ENCODE results near the gene TTYH3.
"Not testable (repeated sequence)": the region's sequence is repeated elsewhere in the genome, so short reads cannot be mapped to it uniquely, and the experiment has no call there.

TTYH3 gene, protein sequence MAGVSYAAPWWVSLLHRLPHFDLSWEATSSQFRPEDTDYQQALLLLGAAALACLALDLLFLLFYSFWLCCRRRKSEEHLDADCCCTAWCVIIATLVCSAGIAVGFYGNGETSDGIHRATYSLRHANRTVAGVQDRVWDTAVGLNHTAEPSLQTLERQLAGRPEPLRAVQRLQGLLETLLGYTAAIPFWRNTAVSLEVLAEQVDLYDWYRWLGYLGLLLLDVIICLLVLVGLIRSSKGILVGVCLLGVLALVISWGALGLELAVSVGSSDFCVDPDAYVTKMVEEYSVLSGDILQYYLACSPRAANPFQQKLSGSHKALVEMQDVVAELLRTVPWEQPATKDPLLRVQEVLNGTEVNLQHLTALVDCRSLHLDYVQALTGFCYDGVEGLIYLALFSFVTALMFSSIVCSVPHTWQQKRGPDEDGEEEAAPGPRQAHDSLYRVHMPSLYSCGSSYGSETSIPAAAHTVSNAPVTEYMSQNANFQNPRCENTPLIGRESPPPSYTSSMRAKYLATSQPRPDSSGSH

DNA sequence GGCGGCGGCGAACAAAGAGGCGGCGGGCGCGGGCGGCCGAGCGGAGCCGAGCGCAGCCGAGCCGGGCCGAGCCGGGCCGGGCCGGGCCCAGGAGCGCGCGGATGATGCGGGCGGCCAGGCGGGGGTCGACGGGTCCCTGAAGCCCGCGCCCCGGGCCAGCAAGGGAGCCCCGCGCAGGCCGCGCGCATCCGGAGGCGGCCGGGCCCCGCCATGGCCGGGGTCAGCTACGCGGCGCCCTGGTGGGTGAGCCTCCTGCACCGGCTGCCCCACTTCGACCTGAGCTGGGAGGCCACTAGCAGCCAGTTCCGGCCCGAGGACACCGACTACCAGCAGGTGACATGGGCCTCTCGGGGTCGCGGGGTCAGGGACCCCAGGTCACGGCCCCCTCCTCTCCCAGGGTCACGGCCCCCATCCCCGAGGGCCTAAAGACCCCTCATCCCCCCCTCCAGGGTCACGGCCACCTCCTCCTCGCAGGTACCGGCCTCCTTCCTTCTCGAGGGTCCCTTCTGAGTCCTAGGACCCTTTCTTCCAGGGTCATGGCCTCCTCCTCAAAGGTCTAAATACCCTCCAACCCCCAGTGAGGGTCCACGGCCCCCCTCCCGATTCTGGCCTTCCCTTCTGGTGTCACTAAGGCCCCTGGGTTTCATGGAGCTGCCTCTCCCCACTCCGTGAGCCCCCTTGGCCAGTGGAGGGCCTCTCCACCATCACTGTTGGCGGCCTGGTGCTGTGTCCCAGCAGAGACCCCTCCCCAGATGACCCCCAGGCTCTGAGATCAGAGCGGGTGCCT, at the start of gene TTYH3:
TTYH3 (plus strand) TSS at position 41 of the 787 bp plus-strand sequence; CDS start at position 211, 170 bp downstream.
- no peak for DNase-seq

DNA sequence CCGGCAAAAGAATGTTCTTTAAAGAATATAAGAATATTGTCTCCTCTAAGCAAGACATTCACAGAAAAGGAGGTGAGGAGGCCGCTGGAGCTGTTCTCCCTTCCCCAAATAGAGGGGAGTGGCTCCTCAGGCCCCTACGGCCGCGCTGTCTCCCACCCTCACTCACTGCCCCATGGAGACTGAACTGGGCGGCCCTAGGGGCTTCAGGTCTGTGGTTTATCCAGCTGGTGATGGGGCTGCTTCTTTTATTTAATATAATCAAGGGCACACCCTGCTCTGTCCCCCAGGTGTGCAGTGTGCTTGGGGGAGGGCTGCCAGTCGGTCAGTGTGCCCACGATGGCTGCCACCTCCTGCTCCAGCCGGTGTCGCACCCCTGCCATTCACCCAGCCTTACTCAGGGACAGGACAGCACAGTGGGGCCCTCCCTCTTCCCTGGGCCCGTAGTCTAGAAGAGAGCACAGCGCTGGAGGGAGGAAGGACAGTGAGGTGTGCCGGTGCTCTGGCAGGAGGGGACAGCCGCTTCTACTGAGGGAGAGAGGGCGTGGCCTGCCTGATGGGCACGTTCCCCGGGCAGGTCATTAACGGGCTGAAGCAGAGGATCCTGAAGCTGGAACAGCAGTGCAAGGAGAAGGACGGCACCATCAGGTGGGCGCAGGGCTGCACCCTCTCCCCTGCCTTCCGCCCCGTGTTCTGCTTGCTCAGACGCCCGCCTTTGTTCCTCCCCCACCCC, 49.6 kb upstream of the TTYH3 start:
- DNase-seq, result no peak

DNA sequence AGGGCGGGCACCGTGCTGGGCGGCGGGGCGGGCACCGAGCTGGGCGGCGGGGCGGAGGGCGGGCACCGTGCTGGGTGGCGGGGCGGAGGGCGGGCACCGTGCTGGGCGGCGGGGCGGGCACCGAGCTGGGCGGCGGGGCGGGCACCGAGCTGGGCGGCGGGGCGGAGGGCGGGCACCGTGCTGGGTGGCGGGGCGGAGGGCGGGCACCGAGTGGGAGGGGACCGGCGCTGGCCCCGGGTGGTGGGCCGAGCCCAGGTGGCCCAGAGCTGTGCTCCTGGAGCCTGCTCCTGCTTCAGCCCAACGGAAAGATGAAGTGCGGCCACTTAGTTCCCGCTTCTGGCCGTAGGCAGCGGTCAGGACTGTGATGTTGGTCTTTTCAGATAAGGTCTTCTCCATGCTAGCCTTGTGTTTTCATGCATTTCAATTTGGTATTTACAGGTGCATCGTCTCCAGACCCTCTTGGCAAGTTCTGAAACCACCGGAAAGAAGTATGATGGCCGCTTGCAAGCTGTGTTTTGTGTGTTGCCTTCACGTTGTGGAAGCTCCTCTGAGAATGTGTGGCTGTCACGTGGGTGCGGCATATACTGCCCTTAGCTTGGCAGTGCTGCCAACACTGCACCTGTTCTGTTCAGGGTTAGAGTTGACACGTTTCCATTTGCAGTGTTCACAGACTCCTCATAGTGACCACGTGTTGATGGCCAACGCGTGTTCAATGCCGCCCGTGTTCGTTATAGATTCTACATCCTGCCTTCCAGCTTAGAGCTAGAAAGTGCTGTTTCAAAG, 47.8 kb upstream of the TTYH3 start:
- no peak for DNase-seq

- no peak for DNase-seq
Measured at GRCh38 chr7:2585446-2585845, 46.3 kb upstream of the TTYH3 start.

DNA sequence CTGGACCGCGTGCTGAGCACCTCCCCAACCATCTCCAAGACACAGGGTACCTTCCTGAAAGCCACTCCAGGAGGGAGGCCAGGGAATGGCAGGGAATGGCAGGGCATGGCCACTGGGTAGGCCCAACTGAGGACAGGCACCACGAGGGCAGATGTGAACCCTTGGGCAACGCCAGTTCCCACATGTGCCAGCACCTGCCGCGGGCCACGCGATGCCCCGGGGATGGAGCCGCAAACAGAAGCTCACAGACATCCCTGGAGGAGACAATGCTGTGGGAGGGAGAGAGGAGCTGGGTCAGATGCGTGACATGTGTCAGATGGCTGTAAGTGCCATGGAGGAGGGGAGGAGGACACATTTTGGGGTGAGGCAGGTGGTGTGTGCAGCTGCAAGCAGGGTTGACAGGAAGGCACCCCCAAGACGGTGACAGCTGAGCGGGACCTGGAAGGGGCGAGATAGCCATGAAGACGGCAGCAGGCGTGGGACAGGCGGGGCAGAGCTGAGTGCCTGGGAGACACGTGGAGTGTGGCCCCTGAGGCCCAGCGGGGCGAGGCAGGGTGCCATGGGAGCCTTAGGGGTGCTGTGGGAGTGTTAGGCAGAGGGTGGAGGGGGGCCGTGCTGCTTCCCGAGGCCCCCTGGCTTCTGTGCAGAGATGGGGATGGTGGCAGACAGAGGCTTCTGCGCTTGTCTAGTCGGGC, 45.3 kb upstream of the TTYH3 start:
- no peak for DNase-seq

- no peak for DNase-seq
Measured at GRCh38 chr7:2587134-2587533, 44.7 kb upstream of the TTYH3 start.

DNA sequence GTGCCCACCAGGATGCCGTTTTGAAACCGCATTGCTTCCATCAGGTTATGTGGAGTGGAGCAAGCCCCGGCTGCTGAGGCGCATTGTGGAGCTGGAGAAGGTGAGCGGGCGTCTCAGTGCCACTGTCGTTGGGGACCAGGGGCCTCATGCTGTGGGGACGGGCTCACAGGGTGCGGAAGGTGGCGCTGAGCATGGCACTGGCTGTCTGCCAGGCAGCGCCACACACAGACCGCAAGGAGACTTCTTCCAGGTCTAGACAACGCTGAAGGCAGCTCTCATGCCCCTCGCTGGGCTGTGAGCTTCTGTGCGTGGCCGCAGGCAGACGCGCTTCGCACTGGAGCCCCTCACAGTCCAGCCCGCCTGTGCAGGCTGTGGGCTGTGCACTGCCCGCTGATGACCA, 44.0 kb upstream of the TTYH3 start:
- DNase-seq, result no peak

- DNase-seq, result no peak
Measured at GRCh38 chr7:2589341-2589740, 42.4 kb upstream of the TTYH3 start.

DNA sequence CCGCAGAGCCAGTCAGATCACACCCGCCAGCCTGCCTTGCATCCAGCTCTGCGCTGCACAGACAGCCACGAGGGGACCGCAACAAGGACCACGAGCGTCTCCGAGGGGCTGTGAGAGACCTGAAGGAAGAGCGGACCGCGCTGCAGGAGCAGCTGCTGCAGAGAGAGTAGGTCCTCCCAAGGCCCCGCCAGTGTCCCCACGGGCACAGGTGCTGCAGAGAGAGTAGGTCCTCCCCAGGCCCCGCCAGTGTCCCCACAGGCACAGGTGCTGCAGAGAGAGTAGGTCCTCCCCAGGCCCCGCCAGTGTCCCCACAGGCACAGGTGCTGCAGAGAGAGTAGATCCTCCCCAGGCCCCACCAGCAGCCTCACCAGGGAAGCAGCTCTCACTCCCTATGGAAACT, 41.8 kb upstream of the TTYH3 start:
- DNase-seq, result not testable (repeated sequence)

GRCh38 chr7:2592375-2592865, 39.4 kb upstream of the TTYH3 start:
- no peak for DNase-seq

GRCh38 chr7:2593036-2593727, 38.6 kb upstream of the TTYH3 start:
- DNase-seq, result no peak

DNA sequence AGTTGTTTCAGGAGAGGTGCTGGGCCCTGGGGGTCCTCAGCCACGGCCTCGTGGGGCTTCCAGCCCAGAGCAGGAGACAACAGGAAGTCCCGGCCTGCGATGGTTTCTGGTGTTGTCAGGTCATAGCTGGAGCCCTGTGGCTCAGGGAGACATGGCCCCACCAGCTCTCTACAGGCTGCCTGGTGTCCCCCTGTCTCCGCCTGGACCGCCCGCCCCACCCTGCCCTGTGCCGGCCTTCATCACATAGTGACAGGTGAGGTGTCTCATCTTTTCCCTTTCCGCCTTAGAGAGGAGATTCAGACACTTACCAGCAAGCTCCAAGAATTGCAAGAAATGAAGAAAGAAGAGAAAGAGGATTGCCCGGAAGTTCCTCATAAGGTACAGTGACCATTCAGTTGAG, 37.2 kb upstream of the TTYH3 start:
- DNase-seq, result no peak

DNA sequence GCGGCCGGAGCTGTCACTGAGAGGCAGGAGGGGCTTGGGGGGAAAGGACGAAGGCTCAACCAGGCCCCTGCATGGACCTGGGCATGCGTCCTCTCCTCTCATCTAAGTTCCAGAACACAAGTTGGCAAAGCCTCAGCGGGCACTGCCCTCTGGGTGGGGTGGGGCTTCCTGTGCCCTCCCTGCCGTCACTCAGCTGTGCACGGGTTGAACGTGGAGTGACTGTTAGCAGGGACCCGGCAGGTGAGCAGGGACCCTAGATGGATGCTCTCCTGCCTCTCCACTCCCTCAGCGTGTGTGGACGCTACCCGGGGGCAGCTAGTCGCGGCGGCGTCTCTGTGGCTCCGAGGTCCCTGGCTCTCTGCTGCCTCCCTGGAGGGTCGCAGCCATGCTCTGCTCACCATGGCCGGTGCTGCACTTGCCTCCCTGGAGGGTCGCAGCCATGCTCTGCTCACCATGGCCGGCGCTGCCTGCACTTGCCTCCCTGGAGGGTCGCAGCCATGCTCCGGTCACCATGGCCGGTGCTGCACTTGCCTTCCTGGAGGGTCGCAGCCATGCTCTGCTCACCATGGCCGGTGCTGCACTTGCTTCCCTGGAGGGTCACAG, 36.4 kb upstream of the TTYH3 start:
- DNase-seq, result no peak

GRCh38 chr7:2596464-2597272, 35.1 kb upstream of the TTYH3 start:
- DNase-seq, result no peak

DNA sequence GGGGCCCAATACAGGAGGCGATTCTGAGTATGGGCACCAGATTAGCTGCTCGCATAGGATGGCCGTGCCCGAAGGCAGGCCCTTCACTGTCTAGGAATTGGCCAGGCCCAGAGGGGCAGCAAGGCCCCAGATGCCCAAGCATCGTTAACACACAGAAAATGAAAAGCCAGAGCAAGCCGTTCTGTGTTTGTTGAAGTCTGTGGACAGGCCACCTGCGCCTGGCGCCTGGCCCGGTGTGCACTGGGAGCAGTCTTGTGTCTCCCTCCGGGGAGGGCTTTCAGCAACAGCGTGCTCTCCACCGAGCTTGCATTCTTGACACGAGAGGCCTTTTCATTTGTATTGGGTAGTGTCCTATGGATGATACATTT, 34.5 kb upstream of the TTYH3 start:
- DNase-seq, result no peak

DNA sequence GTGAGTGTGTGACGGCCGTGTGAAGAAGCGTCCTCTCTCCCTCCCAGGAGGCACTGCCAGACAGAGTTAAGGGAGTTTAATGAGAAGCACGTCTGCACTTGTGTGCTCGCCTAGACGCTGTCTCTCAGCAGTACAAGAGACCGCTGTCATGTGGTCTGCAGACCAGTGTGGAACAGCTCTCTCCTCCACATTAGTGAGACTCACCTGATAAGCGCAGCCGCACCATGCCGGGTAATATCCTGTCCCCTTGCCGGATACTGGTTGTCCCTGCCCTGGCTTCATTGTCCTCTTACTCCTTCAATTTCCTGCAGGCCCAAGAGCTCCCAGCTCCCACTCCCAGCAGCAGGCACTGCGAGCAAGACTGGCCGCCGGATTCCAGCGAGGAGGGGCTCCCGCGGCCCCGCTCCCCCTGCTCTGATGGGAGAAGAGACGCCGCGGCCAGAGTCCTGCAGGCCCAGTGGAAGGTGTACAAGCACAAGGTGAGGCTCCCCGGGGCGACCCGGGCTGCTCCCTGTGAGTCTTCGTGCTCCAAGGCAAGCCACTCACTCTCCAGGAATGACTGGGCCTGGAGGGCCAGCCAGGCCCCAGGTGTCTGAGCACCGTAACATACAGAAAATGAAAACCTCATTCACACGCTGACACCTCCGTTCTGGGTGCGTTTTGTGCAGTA, 33.5 kb upstream of the TTYH3 start:
- no peak for DNase-seq

- no peak for DNase-seq
Measured at GRCh38 chr7:2601065-2601464, 30.7 kb upstream of the TTYH3 start.

GRCh38 chr7:2601907-2602306, 29.9 kb upstream of the TTYH3 start:
- no peak for DNase-seq

DNA sequence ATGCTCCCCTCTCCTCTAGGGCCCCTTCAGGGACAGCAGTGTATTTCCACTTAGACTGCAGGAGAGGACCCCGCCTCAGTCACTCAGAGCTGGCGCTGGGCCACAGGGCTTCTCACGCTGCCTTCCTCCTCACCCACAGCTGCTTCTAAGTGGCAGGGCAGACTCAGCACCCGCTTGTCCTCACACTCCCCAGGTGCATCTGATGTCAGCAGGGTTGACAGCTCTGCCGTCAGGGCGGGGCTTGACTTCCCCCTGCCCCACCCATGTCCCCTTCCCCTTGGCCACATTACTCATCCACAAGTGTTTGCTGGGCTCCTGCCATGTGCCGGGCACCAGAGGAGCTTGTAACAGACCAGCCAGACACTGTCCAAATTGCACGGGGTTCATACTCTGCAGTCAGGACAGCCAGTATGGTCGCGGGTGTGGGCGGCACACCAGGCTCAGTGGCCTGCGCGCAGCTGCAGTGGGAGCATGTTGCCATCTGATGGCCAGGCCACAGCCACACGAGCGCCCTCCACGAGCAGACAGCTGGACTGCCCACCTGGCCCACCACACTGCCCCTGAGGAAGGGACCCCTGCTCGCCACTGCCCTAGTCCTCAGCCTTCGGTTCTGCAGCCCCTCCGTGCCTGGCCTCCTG, 29.3 kb upstream of the TTYH3 start:
- no peak for DNase-seq

Data from NCI-H446 (cell line).